H1 (cell line): ENCODE data around the gene PPP1CA. TPM values are rescaled to one million over a fixed set of nuclear protein-coding genes. Genes with fewer than 3 reads are reported as not detected.

Experiments used
- CHD7 ChIP-seq: fragments of 300-600 bp; sonication (generic); IDR thresholded peaks from 2 replicates; pipeline ENCODE4 v1.7.1; 2012; ENCODE audit warnings: low read length, moderate library complexity, mild to moderate bottlenecking, inconsistent platforms; ENCODE audit not compliant: insufficient replicate concordance
- CTCF ChIP-seq, 3 experiments: IDR thresholded peaks; 1 replicate in 2 of 3; 2 replicates in 1 of 3; pipeline versions ENCODE4 v1.5.1 to v1.6.1; 2011; ENCODE audit warnings: low read length in 3 of 3, mild to moderate bottlenecking in 3 of 3, inconsistent platforms in 2 of 3, low read depth in 1 of 3, moderate library complexity in 1 of 3; ENCODE audit not compliant: insufficient read depth in 1 of 3; ENCODE audit errors: control extremely low read depth in 1 of 3
- EGR1 ChIP-seq: IDR thresholded peaks from 2 replicates; pipeline ENCODE4 v1.6.1; 2011; ENCODE audit warnings: low read depth, low read length, borderline replicate concordance
- JUND ChIP-seq: IDR thresholded peaks from 2 replicates; pipeline ENCODE4 v1.6.1; 2011; ENCODE audit warnings: mild to moderate bottlenecking, improper control_type of control experiment, low read length
- KDM4A ChIP-seq: IDR thresholded peaks from one replicate; pipeline ENCODE4 v1.7.1; 2012; ENCODE audit warnings: low read depth, mild to moderate bottlenecking, moderate library complexity, low read length, inconsistent platforms; ENCODE audit not compliant: severe bottlenecking
- MAFK ChIP-seq: IDR thresholded peaks from 2 replicates; pipeline ENCODE4 v1.6.1; 2012; ENCODE audit warnings: low read depth, mild to moderate bottlenecking, improper control_type of control experiment, low read length
- RFX5 ChIP-seq: IDR thresholded peaks from 2 replicates; pipeline ENCODE4 v1.6.1; 2011; ENCODE audit warnings: low read depth, low read length, improper control_type of control experiment, borderline replicate concordance
- SP2 ChIP-seq: IDR thresholded peaks from 2 replicates; pipeline ENCODE4 v1.6.1; 2012; ENCODE audit warnings: mild to moderate bottlenecking, low read length, inconsistent platforms
- polyA plus RNA-seq, 7 experiments: library from polyadenylated mRNA; depleted of rRNA in 3 of 7; stranded (reverse) in 5 of 7; unstranded in 2 of 7; fragments of >200 nt in 5 of 7; fragments of 200-250 nt in 2 of 7; gene quantifications; 1 replicate in 5 of 7; 2 replicates in 1 of 7; 4 replicates in 1 of 7; pipeline versions ENCODE4 v1.2.1 to v1.2.3, GENCODE V29; 2011 to 2013; ENCODE audit warnings: missing spikeins in 2 of 7, mixed read lengths in 2 of 7
- total RNA-seq: library from RNA; stranded (reverse); fragmentation: NEBNext Ultra II Directional; extraction: Animal tissue kit (Norgen Biotek cat#: 25700); gene quantifications from 2 replicates; pipeline ENCODE4 v1.2.1, GENCODE V29; 2021

The PPP1CA gene
- total and polyA plus RNA-seq, 2 of the 8 experiments (the other 6 are each of a cell fraction or from before 2014, with no cell fraction given), result 198 to 359 TPM

GRCh38 chr11:67369275-67369674 lies 32.4 kb downstream of the PPP1CA start (continued):
- no peak for TF ChIP-seq CHD7
- no peak for TF ChIP-seq CTCF (IDR thresholded peaks at IDR 0.05; ENCODE audit: control extremely low read depth in 1 of 3, insufficient read depth in 1 of 3, low read depth in 1 of 3, low read length in 3 of 3)
- TF ChIP-seq RFX5, result no peak
- no peak for TF ChIP-seq EGR1
- TF ChIP-seq SP2, result no peak
- no peak for TF ChIP-seq JUND
- no peak for TF ChIP-seq MAFK
- TF ChIP-seq KDM4A, result no peak
